Neural cell (in vitro differentiated cells): ENCODE measurements around the gene PARP12.

ENCODE experiments used
- CTCF ChIP-seq: fragments of 450-650 bp; IDR thresholded peaks from 2 replicates; pipeline ENCODE4 v1.5.1; 2014; ENCODE audit warnings: antibody characterized with exemption, mild to moderate bottlenecking, moderate library complexity; ENCODE audit not compliant: poor library complexity, severe bottlenecking
- EP300 ChIP-seq: fragments of 450-650 bp; conservative IDR thresholded peaks from 2 replicates; pipeline ENCODE4 v1.6.1; 2014; ENCODE audit warnings: antibody characterized with exemption, mild to moderate bottlenecking, moderate library complexity; ENCODE audit not compliant: poor library complexity, severe bottlenecking
- EZH2 ChIP-seq: fragments of 200-600, 300-800 bp; shearing (Covaris generic), sonication (generic); IDR thresholded peaks from 2 replicates; pipeline ENCODE4 v1.6.1; 2014; ENCODE audit warnings: antibody characterized with exemption, low read length, borderline replicate concordance, mild to moderate bottlenecking; ENCODE audit not compliant: insufficient read depth, poor library complexity, severe bottlenecking
- POLR2AphosphoS5 ChIP-seq: IDR thresholded peaks from 2 replicates; pipeline ENCODE4 v1.6.1; 2012

GRCh38 chr7:140084142-140084655 lies 21.4 kb upstream of the PARP12 start:
- TF ChIP-seq CTCF = no peak
- no peak for TF ChIP-seq EZH2
- TF ChIP-seq EP300 = no peak
- TF ChIP-seq POLR2AphosphoS5 = no peak
